ENCODE measurements around the gene GID8.

- TF ChIP-seq EZH2 (IDR thresholded peaks at IDR 0.05; ENCODE audit: insufficient read depth, poor library complexity, severe bottlenecking) (no peak), EZH2phosphoT487 (IDR thresholded peaks at IDR 0.05; ENCODE audit: insufficient read depth, low read depth) (no peak)
These were observed 23.9 kb downstream of the GID8 start for GRCh38 chr20:62961799-62962198.

All from GM23248 (cell line).